ENCODE results near the gene MTA2.
"Not testable (repeated sequence)": the region's sequence is repeated elsewhere in the genome, so short reads cannot be mapped to it uniquely, and the experiment has no call there.

Gene MTA2

GRCh38 chr11:62601372-62602140, at the start of gene MTA2:
Gene MTA2, minus strand, starts transcription at chr11:62601865. Its CDS starts 415 bp downstream, at chr11:62601450.
- DNase-seq (ENCODE audit: low read depth in 2 of 2) = peak; percentile 99

- DNase-seq (ENCODE audit: low read depth in 2 of 2) = not testable (repeated sequence)
Measured at GRCh38 chr11:62650283-62650682, 48.6 kb upstream of the MTA2 start.

DNA sequence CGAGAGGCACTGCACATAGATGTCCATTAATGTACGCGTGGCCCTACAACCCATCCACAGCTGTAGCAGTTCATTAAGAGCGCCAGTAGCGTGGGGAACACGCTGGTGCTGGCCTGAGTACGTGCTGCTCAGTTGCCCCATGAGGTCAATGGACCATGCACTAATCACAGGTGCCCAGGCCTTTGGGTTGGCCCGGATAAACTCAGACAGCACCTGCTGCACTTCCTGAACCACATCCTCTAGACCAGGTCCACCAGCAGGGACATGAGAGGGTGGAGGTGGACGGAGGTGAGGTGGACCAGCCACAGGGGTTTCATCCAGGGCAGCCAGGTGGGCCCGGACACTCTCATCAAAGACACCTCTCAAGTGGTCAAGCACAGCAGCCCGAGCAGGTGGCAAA, 47.8 kb upstream of the MTA2 start:
- DNase-seq (ENCODE audit: low read depth in 2 of 2) = no peak

- no peak for DNase-seq (ENCODE audit: low read depth in 2 of 2)
Measured at GRCh38 chr11:62648967-62649364, 47.3 kb upstream of the MTA2 start.

- DNase-seq (ENCODE audit: low read depth in 2 of 2) = no peak
Measured at GRCh38 chr11:62648185-62648966, 46.7 kb upstream of the MTA2 start.

DNA sequence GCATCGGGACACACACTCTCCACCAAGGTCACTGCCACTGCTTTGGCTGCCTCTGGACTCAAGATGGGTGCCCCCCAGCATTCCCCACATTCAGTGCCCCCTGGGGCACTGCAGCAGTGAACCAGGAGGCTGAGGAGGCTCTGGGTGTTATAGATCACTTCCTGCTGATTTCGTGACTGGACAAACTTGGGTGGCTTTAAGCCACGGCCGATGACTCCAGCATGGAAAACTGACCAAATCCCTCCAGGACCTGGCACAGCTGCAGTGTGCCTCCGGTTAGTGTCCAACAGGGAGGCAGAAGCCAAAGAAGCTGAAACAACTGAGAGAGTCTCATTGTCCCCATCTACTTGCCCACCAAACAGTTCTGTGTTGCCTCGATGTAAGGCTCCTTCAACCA, 45.9 kb upstream of the MTA2 start:
- DNase-seq (ENCODE audit: low read depth in 2 of 2) = no peak

DNA sequence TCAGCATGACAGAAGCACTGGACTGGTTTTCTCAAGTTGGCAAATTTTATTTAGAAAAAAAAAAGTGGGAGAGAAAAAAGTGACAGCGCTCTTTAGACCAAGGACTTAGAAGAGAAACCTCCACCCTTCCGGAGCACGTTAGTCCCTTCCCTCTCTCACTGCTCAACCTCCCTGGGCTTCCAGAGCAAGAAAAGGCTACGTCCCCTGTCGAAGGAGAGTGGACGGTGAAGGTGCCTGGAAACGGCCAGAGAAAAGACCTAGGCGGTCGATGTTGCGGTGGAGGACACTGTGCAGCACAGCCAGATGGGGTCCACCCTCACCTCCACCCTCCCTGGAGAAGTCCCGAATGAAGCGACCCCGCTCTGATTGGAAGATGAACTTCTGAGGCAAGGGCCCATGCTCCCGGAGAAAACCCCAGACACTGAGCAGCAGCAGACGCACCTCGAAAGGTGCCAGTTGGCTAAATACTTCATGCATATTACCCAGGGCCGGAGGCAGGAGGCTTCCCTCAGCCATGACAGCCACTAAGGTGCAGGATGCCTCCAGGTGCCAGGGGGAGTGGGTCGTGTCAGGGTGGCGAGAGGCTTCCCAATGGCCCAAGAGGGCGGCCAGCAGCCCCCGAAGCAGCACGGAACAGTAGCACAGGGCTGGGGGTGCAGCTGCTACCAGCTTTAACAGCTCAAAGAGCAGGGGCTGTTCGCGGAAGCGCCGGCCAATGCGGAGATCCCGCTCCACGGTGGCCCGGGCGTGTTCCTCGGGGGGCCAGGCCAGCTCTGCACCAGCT, 45.4 kb upstream of the MTA2 start:
- DNase-seq (ENCODE audit: low read depth in 2 of 2) = no peak

DNA sequence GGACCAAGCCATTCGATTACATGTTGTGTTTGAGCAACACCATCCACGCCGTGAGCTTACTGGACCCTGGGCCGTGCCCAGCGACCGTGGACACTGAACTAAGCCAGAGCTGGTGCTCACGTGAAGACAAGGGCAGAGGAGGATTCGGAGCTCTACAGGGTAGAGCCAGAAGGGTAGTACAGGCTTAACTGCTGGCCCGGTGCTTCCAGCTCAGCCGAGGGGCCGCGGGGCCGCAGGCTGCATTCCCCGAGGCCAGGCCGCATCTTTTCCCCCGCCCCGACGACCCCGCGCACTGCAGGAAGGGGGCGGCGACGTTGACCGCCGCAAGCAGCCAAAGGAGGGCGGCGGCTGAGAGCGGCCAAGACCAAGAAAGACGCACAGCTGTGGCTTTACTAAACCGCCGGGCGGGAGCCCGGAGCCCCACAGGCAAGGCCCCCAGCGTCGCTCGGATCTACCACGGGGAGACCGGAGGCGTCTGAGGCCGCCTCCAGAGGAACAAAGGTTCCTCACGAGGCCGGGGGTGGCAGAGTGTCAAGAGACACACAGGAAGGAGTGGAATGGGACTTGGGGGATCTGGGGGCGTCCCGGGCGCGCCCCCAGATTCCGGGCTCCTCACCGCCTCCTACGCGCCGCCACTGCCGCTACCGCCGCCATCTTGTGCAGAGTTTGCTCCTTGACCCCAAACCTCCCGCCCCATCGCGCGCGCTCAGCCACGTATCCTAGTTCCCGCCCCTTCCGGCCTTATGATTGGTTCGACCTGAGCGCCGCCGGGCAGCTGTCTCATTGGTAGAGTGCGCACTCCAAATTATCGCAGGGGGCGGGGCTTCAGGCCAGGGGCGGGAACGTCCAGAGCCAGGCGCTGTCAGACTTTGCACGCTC, 44.5 kb upstream of the MTA2 start, which contains the start of gene GANAB:
TSS of gene GANAB (minus strand) at position 668 of the 879 bp plus-strand sequence. CDS start at position 654, 14 bp downstream.
- DNase-seq (ENCODE audit: low read depth in 2 of 2) = peak; percentile 99 to 100

GRCh38 chr11:62645671-62645945, 43.9 kb upstream of the MTA2 start:
- no peak for DNase-seq (ENCODE audit: low read depth in 2 of 2)

DNA sequence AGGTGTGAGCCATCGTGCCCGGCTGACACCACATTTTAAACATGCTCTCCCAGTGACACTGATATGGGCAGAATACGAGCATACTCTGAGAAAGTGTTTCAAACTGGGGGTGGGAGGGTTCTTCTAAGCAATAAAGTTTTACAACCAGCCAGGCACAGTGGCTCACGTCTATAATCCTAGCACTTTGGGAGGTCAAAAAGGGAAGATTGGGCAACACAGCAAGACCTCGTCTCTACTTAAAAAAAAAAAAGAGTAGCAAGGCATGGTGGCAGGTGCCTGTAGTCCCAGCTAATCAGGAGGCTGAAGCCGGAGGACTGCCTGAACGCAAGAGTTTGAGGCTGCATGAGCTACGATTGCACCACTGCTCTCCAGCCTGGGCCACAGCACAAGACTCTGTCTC, 42.6 kb upstream of the MTA2 start:
- no peak for DNase-seq (ENCODE audit: low read depth in 2 of 2)

- DNase-seq (ENCODE audit: low read depth in 2 of 2) = no peak
Measured at GRCh38 chr11:62632492-62632891, 30.8 kb upstream of the MTA2 start.

DNA sequence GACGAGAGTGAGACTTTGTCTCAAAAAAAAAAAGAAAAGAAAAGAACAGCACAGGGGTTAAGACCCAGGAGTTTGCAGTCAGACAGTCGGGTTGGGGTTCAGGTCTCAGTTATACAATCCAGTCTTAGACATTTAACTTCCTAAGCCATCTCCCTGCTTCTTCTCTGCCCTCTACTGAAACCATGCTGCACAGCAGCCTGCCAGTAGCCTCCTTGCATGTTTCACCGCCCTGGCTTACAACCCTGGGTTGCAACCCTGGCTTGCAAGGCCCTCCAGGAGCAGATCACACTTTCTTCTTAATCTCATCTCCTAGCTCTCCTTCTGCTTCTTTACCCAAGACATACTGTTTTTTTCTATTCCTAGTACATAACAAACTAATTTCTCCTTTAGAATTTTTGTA, 26.0 kb upstream of the MTA2 start:
- DNase-seq (ENCODE audit: low read depth in 2 of 2) = no peak

DNA sequence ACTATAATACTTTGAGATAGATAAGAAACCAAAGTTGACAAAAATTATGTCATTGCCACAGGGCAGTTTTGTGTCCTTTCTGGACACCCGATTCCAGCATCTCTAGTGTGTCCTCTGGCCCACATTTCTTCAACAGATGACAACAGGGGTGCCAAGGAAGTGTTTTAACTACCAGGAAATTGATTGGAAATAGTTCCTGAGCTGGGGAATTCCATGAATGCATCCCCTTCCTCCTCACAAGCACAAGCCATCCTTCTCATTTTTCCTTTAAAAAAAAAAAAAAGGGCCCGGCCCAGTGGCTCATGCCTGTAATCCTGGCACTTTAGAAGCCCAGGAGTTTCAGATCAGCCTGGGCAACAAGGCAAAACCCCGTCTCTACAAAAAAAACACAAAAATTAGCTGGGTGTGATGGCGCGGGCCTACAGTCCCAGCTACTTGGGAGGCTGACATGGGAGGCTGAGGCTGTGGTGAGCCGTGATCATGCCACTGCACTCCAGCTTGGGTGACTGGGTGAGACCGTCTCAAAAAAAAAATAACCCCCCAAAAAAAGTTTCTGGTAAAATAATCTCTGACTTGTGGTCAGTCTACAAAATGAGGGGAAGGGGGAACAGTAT, 20.9 kb upstream of the MTA2 start:
- DNase-seq (ENCODE audit: low read depth in 2 of 2) = no peak

- DNase-seq (ENCODE audit: low read depth in 2 of 2) = peak; percentile 89 to 96
Measured at GRCh38 chr11:62621567-62622470, 20.2 kb upstream of the MTA2 start, which contains the start of gene B3GAT3. Gene B3GAT3, minus strand, starts transcription at chr11:62621986. Its CDS starts 39 bp downstream, at chr11:62621947.

DNA sequence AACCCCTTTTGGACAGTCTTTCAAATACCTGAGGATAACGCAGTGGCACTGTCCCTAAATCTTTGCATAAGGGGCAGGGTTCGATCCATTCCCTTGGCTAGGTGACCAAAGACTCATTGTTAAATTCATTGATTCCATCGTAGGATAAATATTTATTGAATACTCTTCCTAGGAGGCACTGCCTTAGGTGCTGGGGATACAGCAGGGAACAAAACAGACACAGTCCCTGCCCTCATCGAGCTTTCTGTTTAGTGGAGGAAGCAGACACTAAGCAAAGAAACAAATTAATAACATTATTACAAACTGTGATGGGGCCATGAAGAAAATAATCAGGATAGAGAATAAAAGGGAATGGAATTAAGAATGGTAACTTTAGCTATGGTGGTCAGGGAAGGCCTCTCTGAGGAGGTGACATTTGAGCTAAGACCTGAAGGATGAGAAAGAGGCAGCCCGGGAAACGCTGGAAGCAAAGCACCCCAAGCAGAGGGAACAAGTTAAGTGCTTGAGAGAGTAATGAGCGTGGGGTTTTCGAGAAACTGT, 19.4 kb upstream of the MTA2 start:
- DNase-seq (ENCODE audit: low read depth in 2 of 2) = no peak

DNA sequence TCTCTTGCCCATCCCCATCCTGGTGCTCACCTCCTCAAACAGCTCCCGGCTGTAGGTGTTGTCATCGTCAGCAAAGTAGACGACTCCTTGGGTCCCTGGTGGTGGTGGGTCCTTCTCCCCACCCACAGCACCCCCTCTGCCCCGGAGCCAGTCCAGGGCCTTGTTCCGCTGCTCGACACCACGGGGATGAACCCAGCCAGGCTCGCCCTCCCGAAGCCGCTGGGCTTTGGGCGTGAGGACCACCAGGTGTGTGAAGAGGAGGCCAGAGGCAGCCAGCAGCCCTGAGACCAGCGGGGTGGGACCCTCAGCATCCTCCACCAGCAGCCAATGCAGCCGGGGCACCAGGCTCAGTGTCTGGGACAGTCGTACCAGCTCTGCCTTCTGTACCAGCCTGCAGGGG, 15.3 kb upstream of the MTA2 start:
- not testable (repeated sequence) for DNase-seq (ENCODE audit: low read depth in 2 of 2)

- DNase-seq (ENCODE audit: low read depth in 2 of 2) = no peak
Measured at GRCh38 chr11:62615521-62615920, 13.9 kb upstream of the MTA2 start.

DNA sequence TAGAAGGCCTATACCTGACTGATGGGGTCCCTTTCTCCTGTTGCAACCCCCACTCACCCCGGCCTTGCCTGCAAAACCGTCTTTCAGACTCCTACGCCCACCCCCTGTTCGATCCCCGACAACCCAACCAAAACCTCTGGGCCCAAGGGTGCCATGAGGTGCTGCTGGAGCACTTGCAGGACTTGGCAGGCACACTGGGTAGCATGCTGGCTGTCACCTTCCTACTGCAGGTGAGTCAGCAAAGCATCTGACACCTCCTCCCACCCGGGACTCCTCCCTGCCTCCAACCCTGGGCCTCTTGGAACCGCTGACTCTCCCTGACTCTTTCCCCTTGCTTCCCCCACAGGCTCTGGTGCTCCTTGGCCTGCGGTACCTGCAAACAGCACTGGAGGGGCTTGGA, 12.6 kb upstream of the MTA2 start:
- DNase-seq (ENCODE audit: low read depth in 2 of 2) = peak; percentile 29 to 47

DNA sequence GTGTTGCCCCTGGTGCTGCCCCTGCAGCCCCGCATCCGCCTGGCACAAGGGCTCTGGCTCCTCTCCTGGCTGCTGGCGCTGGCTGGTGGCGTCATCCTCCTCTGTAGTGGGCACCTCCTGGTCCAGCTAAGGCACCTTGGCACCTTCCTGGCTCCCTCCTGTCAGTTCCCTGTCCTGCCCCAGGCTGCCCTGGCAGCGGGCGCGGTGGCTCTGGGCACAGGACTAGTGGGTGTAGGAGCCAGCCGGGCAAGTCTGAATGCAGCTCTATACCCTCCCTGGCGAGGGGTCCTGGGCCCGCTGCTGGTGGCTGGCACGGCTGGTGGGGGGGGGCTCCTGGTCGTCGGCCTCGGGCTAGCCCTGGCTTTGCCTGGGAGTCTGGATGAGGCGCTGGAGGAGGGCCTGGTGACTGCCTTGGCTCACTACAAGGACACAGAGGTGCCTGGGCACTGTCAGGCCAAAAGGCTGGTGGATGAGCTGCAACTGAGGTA, 11.7 kb upstream of the MTA2 start:
- DNase-seq (ENCODE audit: low read depth in 2 of 2) = no peak
